Right lobe of liver (tissue), 6 donors: ENCODE measurements around the gene PATL1. TPM values are rescaled to one million over a fixed set of nuclear protein-coding genes. Genes with fewer than 3 reads are reported as not detected.
A peak's percentile ranks its signal among the peaks of the same experiment; 100 is the strongest.

ENCODE experiments used
- ATAC-seq, 4 donors: fragments of 200-7000 bp; cut with Tn5 transposase; one replicate each; pipeline ENCODE4 v1.9.1; 2020; ENCODE audit warnings: mild to moderate bottlenecking in 4 of 4, moderate library complexity in 4 of 4
- DNase-seq, 3 donors: peaks; one replicate each; pipeline ENCODE4 v3.0.0-alpha.2; 2020
- H3K27ac ChIP-seq, 3 donors: fragments of 200-600 bp; one replicate each; pipeline ENCODE4 v1.8.0; 2022
- H3K27me3 ChIP-seq, 2 donors: fragments of 200-600 bp; one replicate each; pipeline ENCODE4 v1.8.0; 2022
- H3K36me3 ChIP-seq, 4 donors: fragments of 200-600 bp; sonication (generic) in 1 of 4; one replicate each; pipeline versions ENCODE4 v1.5.1 to v1.8.0; 2017 to 2022; ENCODE audit warnings: control low read depth in 1 of 4
- H3K4me1 ChIP-seq, 4 donors: fragments of 200-600 bp; sonication (generic) in 1 of 4; one replicate each; pipeline versions ENCODE4 v1.5.1 to v1.8.0; 2017 to 2022; ENCODE audit warnings: control low read depth in 1 of 4
- H3K4me3 ChIP-seq, 3 donors: fragments of 200-600 bp; one replicate each; pipeline ENCODE4 v1.8.0; 2022
- H3K9me3 ChIP-seq, 4 donors: fragments of 200-600 bp; sonication (generic) in 1 of 4; one replicate each; pipeline versions ENCODE4 v1.5.1 to v1.8.0; 2017 to 2022; ENCODE audit warnings: control low read depth in 1 of 4
- CTCF ChIP-seq, 4 donors: fragments of 200-600 bp in 3 of 4; fragments of 450-650 bp in 1 of 4; IDR thresholded peaks; one replicate each; pipeline versions ENCODE4 v1.5.1 to v1.8.0; 2016 to 2022; ENCODE audit warnings: antibody characterized with exemption in 4 of 4, mild to moderate bottlenecking in 2 of 4
- POLR2A ChIP-seq: fragments of 450-650 bp; IDR thresholded peaks from one replicate; pipeline ENCODE4 v1.6.1; 2017; ENCODE audit warnings: antibody characterized with exemption, mild to moderate bottlenecking
- WGBS: methylation state at CpG from one replicate; pipeline ENCODE4 v1.1.6; 2018; ENCODE audit warnings: low coverage, low lambda C conversion rate; ENCODE audit not compliant: insufficient coverage; ENCODE audit errors: missing lambda C conversion rate; 5-methylcytosine and 5-hydroxymethylcytosine counted together
- intact Hi-C, 2 donors: fragments of 100-400 bp; cut with DNase I; formaldehyde crosslinking; loops; one replicate each; pipeline versions ENCODE4 v1.11.2 to v1.14.1; 2022
- microRNA-seq, 2 donors: library from miRNA; unstranded; fragments of <30 nt; microRNA quantifications; one replicate each; pipeline ENCODE4, GENCODE V29; 2019 to 2020
- small RNA-seq, 2 experiments: library from RNA; depleted of rRNA; stranded (forward); fragments of <200 nt; gene quantifications; one replicate each; pipeline ENCODE3, GENCODE V24; 2016
- total RNA-seq, 6 experiments: library from RNA; depleted of rRNA in 2 of 6; stranded (reverse); fragments of >200 nt in 2 of 6; fragmentation: NEBNext Ultra II Directional in 3 of 6; extraction: Animal tissue kit (Norgen Biotek cat#: 25700) in 3 of 6; gene quantifications; one replicate each; pipeline versions ENCODE4 v1.1.0 to v1.2.4, GENCODE V29; 2016 to 2023
- donor health status: DM: no; HTN: yes; CAD: no.
- donor health status: DM: no; HTN: no; CAD: no.
- donor health status: DM: no; HTN: no; CAD: no.
- donor health status: DM: no; HTN: yes; CAD: no.
- donor health status: DM: no; HTN: yes; CAD: no.

The PATL1 gene
- total RNA-seq, 6 experiments from 2014 or later = 13.8 to 27.6 (median 21.1) TPM

DNA sequence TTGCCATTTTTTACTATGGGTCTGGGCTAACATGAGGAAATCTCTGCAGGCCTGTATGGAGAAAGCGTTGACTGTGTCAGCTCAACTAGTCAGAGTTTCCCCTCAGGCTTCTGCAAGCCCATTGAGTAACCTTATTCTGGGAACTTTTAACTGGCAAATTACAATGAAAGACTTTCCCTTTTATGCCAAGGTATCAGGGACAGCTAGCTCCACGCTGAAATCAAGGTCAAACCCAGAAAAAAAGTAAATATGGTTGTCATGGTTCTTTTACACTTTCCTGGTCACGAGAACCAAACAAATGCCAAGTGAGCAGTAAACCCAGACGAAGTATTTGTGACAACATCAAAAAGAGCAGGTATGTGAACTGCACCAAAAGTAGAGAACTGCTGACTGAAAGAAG, 67.0 kb downstream of the PATL1 start:
- Histone ChIP-seq H3K4me1 (peaks cover 0 to 28% (median 8%) of the 10 kb centered on the region in 4 donors), H3K36me3 (peaks cover 0 to 72% (median 43%) of the 10 kb centered on the region in 4 donors), H3K9me3 (no peaks in the 10 kb centered on the region), H3K27ac (peak overlapping the region; percentile 52 to 88 (median 75)), H3K4me3 (no peak overlapping the region), H3K27me3 (no peaks in the 10 kb centered on the region)
- ATAC-seq (peak; percentile 84 to 93 (median 88)), DNase-seq (peak in 1 of 3 donors; percentile 50)
- no peak for TF ChIP-seq POLR2A
- no peak for TF ChIP-seq CTCF (IDR thresholded peaks at IDR 0.05)
- WGBS = 33% methylated on average over 4 of the region's 4 CpGs
- intact Hi-C loops = no loop called here

- no peaks in the 10 kb centered on the region for H3K27me3 ChIP-seq
- peak overlapping the region in 1 of 3 donors; percentile 52 for H3K27ac ChIP-seq
- intact Hi-C loops = no loop called here
- peaks cover 0 to 28% (median 8%) of the 10 kb centered on the region in 4 donors for H3K4me1 ChIP-seq
- 72% methylated on average over 4 of the region's 4 CpGs for WGBS
- DNase-seq = no peak
- H3K36me3 ChIP-seq = peaks cover 0 to 63% (median 38%) of the 10 kb centered on the region in 4 donors
- ATAC-seq = no peak
- no peak for TF ChIP-seq CTCF (IDR thresholded peaks at IDR 0.05)
- no peak for TF ChIP-seq POLR2A
- no peaks in the 10 kb centered on the region for H3K9me3 ChIP-seq
- no peak overlapping the region for H3K4me3 ChIP-seq
Measured at GRCh38 chr11:59600636-59601035, 68.2 kb downstream of the PATL1 start.

DNA sequence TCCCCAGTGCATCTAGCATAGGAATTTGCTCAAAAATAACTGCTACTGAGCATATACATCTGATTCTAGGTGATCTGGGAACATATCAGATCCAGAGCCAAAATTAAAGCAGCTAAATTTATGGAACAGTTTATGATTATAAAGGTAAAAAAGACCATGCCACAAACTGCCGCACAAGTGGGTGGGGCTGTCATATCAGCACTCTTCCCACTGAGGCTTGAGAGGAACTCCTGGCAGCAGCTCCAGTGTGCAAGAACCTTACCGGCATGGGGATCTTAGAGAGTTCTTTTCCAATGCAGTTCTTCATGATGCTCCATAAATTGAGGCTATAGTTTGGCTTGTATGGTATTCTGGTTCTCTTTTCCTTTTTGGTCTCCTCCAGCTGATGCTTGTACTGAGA, 68.6 kb downstream of the PATL1 start:
- Histone ChIP-seq H3K9me3 (no peaks in the 10 kb centered on the region), H3K27me3 (no peaks in the 10 kb centered on the region), H3K4me3 (no peak overlapping the region), H3K27ac (no peak overlapping the region), H3K4me1 (peaks cover 0 to 28% (median 8%) of the 10 kb centered on the region in 4 donors), H3K36me3 (peaks cover 0 to 62% (median 38%) of the 10 kb centered on the region in 4 donors)
- no peak for TF ChIP-seq POLR2A
- no peak for TF ChIP-seq CTCF (IDR thresholded peaks at IDR 0.05)
- WGBS = 100% methylated on average over 1 of the region's 2 CpGs
- no peak for ATAC-seq
- DNase-seq = no peak
- intact Hi-C loops = no loop called here

DNA sequence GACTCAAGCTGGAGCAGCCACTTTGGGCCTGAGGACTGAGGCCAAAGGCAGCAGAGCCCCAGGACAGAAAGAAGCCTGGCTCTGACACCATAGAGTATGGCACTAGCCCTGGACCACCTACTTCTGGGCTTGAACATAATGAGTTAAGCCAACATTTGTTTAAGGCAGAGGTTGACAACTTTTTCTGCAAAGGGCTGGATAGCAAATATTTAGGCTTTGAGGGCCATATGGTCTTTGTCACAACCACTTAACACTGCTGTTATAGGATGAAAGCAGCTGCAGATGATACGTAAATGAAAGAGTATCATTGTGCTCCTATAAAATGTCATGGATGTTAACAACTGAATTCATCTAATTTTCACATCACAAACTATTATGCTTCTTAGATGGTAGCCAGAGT, 69.9 kb downstream of the PATL1 start:
- Histone ChIP-seq H3K27me3 (no peaks in the 10 kb centered on the region), H3K9me3 (no peaks in the 10 kb centered on the region), H3K36me3 (peaks cover 1 to 70% (median 42%) of the 10 kb centered on the region in 4 donors), H3K4me1 (peaks cover 0 to 28% (median 8%) of the 10 kb centered on the region in 4 donors), H3K4me3 (no peak overlapping the region), H3K27ac (no peak overlapping the region)
- TF ChIP-seq POLR2A (no peak), CTCF (IDR thresholded peaks at IDR 0.05) (no peak)
- WGBS = 83% methylated on average over 1 of the region's 1 CpG
- intact Hi-C loops = no loop called here
- no peak for DNase-seq
- no peak for ATAC-seq

Small RNA genes lying within 50 kb of the gene (microRNA-seq; reads per million reads assigned to microRNA genes)
- 0.58 to 0.64 reads per million in 2 donors for gene MIR3162

Small RNA genes lying within 50 kb of the gene (small RNA-seq; reads per million reads assigned to genes)
- gene MIR3162 = 0 reads per million in 2 experiments

Other genes starting within 250 kb of the PATL1 start
- not detected for gene OR5A2, start 242.6 kb downstream of the PATL1 start, total RNA-seq
- not detected for gene OR5A1, start 232.6 kb downstream of the PATL1 start, total RNA-seq
- not detected for gene OR4D6, start 212.1 kb downstream of the PATL1 start, total RNA-seq
- not detected for gene OR4D10, start 195.7 kb downstream of the PATL1 start, total RNA-seq
- not detected for gene OR4D11, start 165.5 kb downstream of the PATL1 start, total RNA-seq
- not detected for gene OR4D9, start 157.5 kb downstream of the PATL1 start, total RNA-seq
- gene OSBP, start 53.3 kb downstream of the PATL1 start, total RNA-seq = 10 to 100 TPM; 44.9 to 65.4 (median 52.4) TPM
- not detected for gene OR10V1, start 44.8 kb upstream of the PATL1 start, total RNA-seq
- gene STX3, start 86.3 kb upstream of the PATL1 start, total RNA-seq = 10 to 100 TPM in 3 of 6 experiments, 1 to 10 TPM in 3; 4.5 to 16.5 (median 8.6) TPM
- 10 to 100 TPM; 30.6 to 48.3 (median 37.3) TPM for gene MRPL16, start 141.7 kb upstream of the PATL1 start, total RNA-seq
- not detected for gene CBLIF, start 176.5 kb upstream of the PATL1 start, total RNA-seq
- gene TCN1, start 197.4 kb upstream of the PATL1 start, total RNA-seq = under 1 TPM in 2 of 6 experiments, not detected in 4; 0.55 to 0.62 TPM
- not detected for gene OOSP3, start 209.7 kb upstream of the PATL1 start, total RNA-seq